ENCODE measurements around the gene STK32B.
"Not testable (repeated sequence)": the region's sequence is repeated elsewhere in the genome, so short reads cannot be mapped to it uniquely, and the experiment has no call there.

Gene STK32B

DNA sequence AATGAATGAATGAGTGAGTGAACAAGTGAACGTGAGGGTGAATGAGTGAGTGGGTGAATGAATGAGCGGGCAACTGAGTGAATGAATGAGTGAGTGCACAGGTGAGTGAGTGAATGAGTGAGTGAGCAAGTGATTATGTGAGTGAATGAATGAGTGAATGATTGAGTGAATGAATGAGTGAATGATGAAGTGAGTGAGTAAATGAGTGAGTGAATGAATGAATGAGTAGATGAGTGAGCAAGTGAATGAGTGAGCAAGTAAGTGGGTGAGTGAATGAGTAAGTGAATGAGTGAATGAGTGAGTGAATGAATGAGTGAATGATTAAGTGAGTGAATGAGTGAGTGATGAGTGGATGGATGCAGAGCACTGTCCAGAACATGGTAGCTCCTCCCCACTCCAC lies 205.8 kb downstream of the STK32B start:
- H3K27me3 ChIP-seq (ENCODE audit: control insufficient read depth, insufficient read depth, low read length): no peaks in the 10 kb centered on the region
- H3K4me1 ChIP-seq (ENCODE audit: control insufficient read depth, insufficient read depth, low read length): no peaks in the 10 kb centered on the region
- H3K9ac ChIP-seq (ENCODE audit: low read depth, low read length): no peak overlapping the region
- H3K9me3 ChIP-seq (ENCODE audit: control insufficient read depth, insufficient read depth, low read length): no peaks in the 10 kb centered on the region
- no peaks in the 10 kb centered on the region for H3K36me3 ChIP-seq (ENCODE audit: control insufficient read depth, insufficient read depth, low read length)
- no peak overlapping the region for H3K4me3 ChIP-seq (ENCODE audit: low read depth, low read length)

DNA sequence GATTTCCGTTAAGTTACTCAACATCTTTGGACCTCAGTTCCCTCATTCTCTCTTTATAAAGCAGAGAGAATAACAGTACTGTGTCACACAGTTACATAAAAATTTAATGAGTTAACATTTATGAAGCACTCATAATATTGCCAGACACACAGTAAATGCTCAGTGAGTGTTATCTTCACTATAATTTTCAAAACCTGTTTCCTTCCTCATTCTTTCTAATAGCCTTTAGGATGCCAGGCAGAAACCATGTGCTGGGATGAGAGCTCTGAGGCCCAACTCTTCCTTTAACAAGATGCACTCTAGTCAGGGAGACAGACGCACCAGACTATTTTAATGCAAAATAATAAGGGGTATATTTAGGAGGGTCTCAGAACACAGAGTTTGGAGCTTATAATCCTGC lies 208.2 kb downstream of the STK32B start:
- no peak overlapping the region for H3K4me3 ChIP-seq (ENCODE audit: low read depth, low read length)
- H3K4me1 ChIP-seq (ENCODE audit: control insufficient read depth, insufficient read depth, low read length): no peaks in the 10 kb centered on the region
- no peaks in the 10 kb centered on the region for H3K27me3 ChIP-seq (ENCODE audit: control insufficient read depth, insufficient read depth, low read length)
- no peaks in the 10 kb centered on the region for H3K36me3 ChIP-seq (ENCODE audit: control insufficient read depth, insufficient read depth, low read length)
- no peak overlapping the region for H3K9ac ChIP-seq (ENCODE audit: low read depth, low read length)
- H3K9me3 ChIP-seq (ENCODE audit: control insufficient read depth, insufficient read depth, low read length): no peaks in the 10 kb centered on the region

DNA sequence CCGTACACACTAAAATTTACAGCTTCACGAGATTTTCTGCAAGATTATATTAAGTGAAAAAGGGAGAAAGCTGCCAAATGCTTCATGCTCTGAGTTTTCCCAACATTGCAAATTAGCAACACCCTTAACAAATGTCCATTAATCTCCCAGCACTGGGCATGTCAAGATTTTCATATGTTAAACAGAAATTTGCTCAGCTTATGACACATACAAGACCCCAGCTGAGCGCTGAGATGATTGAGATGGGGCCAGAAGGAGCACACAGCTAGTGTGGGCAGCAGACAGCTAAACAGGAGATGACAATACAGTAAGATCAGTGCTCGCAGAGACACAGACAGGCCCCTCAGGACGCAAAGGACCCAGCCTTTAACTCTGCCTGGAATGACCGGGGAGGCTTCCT lies 208.8 kb downstream of the STK32B start:
- Histone ChIP-seq H3K4me3 (ENCODE audit: low read depth, low read length) (no peak overlapping the region), H3K36me3 (ENCODE audit: control insufficient read depth, insufficient read depth, low read length) (no peaks in the 10 kb centered on the region), H3K9ac (ENCODE audit: low read depth, low read length) (no peak overlapping the region), H3K9me3 (ENCODE audit: control insufficient read depth, insufficient read depth, low read length) (no peaks in the 10 kb centered on the region), H3K4me1 (ENCODE audit: control insufficient read depth, insufficient read depth, low read length) (no peaks in the 10 kb centered on the region), H3K27me3 (ENCODE audit: control insufficient read depth, insufficient read depth, low read length) (no peaks in the 10 kb centered on the region)

DNA sequence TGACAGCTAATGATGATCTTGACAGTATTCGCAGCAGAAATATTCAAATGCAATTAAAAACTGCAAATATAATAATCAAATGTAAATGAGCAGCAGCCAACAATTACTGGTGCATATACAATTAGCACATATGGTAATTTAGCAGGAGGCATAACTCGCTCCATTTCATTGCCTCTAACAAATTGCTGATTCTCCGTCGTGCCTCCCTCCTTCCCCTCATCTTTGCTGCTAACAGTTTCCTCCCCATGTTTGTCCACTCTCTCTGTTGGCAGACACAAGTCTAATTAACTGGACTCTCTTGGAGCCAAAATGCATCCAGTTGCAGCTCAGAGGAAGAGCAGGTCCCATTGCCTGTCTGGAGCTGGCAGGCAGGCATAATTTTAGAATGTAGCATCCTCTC lies 210.6 kb downstream of the STK32B start:
- Histone ChIP-seq H3K9ac (ENCODE audit: low read depth, low read length) (no peak overlapping the region), H3K27me3 (ENCODE audit: control insufficient read depth, insufficient read depth, low read length) (no peaks in the 10 kb centered on the region), H3K4me3 (ENCODE audit: low read depth, low read length) (no peak overlapping the region), H3K9me3 (ENCODE audit: control insufficient read depth, insufficient read depth, low read length) (no peaks in the 10 kb centered on the region), H3K4me1 (ENCODE audit: control insufficient read depth, insufficient read depth, low read length) (no peaks in the 10 kb centered on the region), H3K36me3 (ENCODE audit: control insufficient read depth, insufficient read depth, low read length) (no peaks in the 10 kb centered on the region)

DNA sequence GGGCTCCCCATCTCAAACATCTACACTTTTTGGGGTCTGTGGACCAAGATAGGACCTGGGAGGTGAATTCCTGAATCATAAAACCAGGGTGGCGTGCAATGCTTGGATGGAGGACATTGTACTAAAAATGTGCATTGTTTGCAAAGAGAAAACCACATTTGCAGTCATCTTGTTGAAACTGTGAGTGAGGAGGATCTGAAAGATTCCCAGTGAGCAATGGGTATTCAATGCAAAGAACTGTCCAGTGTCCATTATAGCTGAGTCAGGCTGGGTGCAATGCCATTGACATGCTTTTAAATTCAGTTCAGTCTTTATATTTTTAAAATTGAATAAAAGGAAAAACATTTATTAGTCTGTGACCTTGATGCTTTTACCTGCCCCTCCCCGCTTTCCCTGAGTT lies 215.7 kb downstream of the STK32B start:
- Histone ChIP-seq H3K9me3 (ENCODE audit: control insufficient read depth, insufficient read depth, low read length) (no peaks in the 10 kb centered on the region), H3K9ac (ENCODE audit: low read depth, low read length) (no peak overlapping the region), H3K36me3 (ENCODE audit: control insufficient read depth, insufficient read depth, low read length) (no peaks in the 10 kb centered on the region), H3K4me3 (ENCODE audit: low read depth, low read length) (no peak overlapping the region), H3K27me3 (ENCODE audit: control insufficient read depth, insufficient read depth, low read length) (no peaks in the 10 kb centered on the region), H3K4me1 (ENCODE audit: control insufficient read depth, insufficient read depth, low read length) (no peaks in the 10 kb centered on the region)

DNA sequence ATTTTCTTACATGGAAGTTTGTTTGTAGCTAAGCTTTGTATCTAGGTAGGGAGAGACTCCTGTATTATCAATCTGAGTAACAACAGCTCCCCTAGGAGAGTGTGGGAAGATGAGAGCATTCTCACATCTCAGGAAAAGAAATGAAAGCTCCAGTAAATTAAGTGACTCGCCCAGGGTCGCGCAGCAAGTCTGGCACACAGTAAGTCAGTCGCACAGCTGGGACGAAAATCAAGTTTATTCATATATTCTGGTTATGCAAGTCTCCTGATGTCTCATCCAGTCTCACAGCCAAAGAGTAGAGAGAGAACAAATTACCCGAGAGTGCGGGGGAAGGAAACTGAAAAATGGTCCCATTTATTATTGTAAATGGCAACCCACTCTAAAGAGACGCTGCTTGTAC lies 216.1 kb downstream of the STK32B start:
- H3K27me3 ChIP-seq (ENCODE audit: control insufficient read depth, insufficient read depth, low read length): no peaks in the 10 kb centered on the region
- no peak overlapping the region for H3K4me3 ChIP-seq (ENCODE audit: low read depth, low read length)
- no peak overlapping the region for H3K9ac ChIP-seq (ENCODE audit: low read depth, low read length)
- no peaks in the 10 kb centered on the region for H3K4me1 ChIP-seq (ENCODE audit: control insufficient read depth, insufficient read depth, low read length)
- H3K9me3 ChIP-seq (ENCODE audit: control insufficient read depth, insufficient read depth, low read length): no peaks in the 10 kb centered on the region
- H3K36me3 ChIP-seq (ENCODE audit: control insufficient read depth, insufficient read depth, low read length): no peaks in the 10 kb centered on the region

DNA sequence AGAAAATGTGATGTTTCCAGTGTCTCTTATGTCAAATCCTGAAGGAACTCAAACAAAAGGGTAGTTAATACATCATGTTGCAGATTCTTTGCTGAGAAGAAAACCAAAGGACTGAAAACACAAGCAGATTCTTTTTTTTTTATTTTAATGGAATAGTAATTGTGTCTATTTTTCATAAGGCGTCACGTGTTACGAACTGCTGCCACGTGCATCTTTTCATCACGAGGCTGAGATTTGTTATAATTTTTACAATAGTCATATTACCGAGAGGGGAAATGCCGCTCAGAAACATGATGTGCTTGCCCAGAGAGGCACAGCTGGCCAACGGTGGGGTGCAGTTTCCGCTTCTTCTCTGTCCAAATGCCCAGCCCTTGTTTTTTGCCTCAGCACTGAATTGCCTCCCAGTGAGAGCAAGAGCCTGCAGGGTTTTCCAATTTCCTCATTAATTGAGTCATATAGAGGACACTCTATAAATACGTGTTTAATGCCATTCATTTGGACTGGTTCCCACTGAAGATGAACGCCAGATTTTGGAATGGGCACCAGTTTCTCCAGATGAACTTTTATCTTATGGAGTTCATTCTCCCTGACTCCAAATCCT lies 225.3 kb downstream of the STK32B start:
- H3K36me3 ChIP-seq (ENCODE audit: control insufficient read depth, insufficient read depth, low read length): no peaks in the 10 kb centered on the region
- H3K4me3 ChIP-seq (ENCODE audit: low read depth, low read length): no peak overlapping the region
- no peaks in the 10 kb centered on the region for H3K9me3 ChIP-seq (ENCODE audit: control insufficient read depth, insufficient read depth, low read length)
- no peak overlapping the region for H3K9ac ChIP-seq (ENCODE audit: low read depth, low read length)
- no peaks in the 10 kb centered on the region for H3K27me3 ChIP-seq (ENCODE audit: control insufficient read depth, insufficient read depth, low read length)
- H3K4me1 ChIP-seq (ENCODE audit: control insufficient read depth, insufficient read depth, low read length): no peaks in the 10 kb centered on the region

DNA sequence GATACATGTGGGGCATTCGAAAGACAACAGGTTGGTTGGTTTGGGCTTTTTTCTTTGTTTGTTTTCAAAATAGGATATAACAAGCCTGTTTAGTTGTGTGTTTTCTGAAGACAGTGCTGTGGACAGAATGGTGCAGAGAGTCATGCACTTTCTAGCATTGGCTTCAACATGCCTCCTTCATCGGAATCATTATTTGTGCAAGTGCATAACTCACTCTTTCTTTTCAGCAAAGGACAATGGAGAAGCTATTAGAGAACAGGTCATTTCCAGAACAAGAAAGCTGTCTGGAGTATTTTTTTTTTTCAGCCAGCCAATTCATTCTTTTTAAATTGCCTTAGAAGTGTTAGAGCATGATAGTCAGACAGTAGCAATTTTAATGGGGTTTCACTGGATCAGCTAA lies 225.8 kb downstream of the STK32B start:
- no peak overlapping the region for H3K9ac ChIP-seq (ENCODE audit: low read depth, low read length)
- H3K36me3 ChIP-seq (ENCODE audit: control insufficient read depth, insufficient read depth, low read length): no peaks in the 10 kb centered on the region
- H3K4me1 ChIP-seq (ENCODE audit: control insufficient read depth, insufficient read depth, low read length): no peaks in the 10 kb centered on the region
- H3K4me3 ChIP-seq (ENCODE audit: low read depth, low read length): no peak overlapping the region
- no peaks in the 10 kb centered on the region for H3K27me3 ChIP-seq (ENCODE audit: control insufficient read depth, insufficient read depth, low read length)
- H3K9me3 ChIP-seq (ENCODE audit: control insufficient read depth, insufficient read depth, low read length): no peaks in the 10 kb centered on the region

DNA sequence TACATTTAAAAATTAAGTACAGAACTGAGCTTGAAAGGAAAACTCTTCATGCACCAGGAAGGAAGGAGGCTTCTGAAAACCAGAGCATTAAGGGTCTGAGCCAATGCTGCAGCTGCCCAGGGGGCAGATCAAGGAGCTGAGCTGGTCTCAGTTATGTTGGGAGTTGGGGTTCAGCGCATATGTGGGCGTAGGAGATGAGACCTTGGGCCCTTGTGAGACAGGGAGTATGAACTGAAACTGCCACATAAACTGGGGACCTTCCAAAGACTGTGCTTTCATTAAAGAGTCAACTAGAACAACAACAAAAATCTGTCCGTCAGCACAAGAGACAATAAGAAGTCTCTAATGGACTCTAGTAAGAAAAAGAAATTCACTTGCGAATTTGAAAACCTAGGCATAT lies 226.9 kb downstream of the STK32B start:
- no peaks in the 10 kb centered on the region for H3K36me3 ChIP-seq (ENCODE audit: control insufficient read depth, insufficient read depth, low read length)
- H3K27me3 ChIP-seq (ENCODE audit: control insufficient read depth, insufficient read depth, low read length): no peaks in the 10 kb centered on the region
- no peak overlapping the region for H3K9ac ChIP-seq (ENCODE audit: low read depth, low read length)
- H3K9me3 ChIP-seq (ENCODE audit: control insufficient read depth, insufficient read depth, low read length): no peaks in the 10 kb centered on the region
- no peak overlapping the region for H3K4me3 ChIP-seq (ENCODE audit: low read depth, low read length)
- no peaks in the 10 kb centered on the region for H3K4me1 ChIP-seq (ENCODE audit: control insufficient read depth, insufficient read depth, low read length)

DNA sequence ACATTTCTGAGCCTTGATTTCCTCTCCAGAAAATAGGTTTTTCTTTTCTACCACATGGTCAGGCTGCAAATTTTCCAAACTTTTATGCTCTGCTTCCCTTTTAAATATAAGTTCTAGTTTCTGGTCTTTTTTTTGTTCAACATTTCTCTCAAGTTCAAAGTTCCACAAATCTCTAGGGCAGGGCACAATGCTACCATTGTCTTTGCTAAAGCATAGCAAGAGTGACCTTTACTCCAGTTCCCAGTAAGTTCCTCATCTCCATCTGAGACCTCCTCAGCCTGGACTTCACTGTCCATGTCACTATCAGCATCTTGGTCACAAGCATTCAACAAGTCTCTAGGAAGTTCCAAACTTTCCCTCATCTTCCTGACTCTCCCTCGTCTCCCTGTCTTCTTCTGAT lies 228.8 kb downstream of the STK32B start:
- H3K4me3 ChIP-seq (ENCODE audit: low read depth, low read length); H3K9ac ChIP-seq (ENCODE audit: low read depth, low read length); H3K36me3 ChIP-seq (ENCODE audit: control insufficient read depth, insufficient read depth, low read length); H3K4me1 ChIP-seq (ENCODE audit: control insufficient read depth, insufficient read depth, low read length); H3K27me3 ChIP-seq (ENCODE audit: control insufficient read depth, insufficient read depth, low read length); H3K9me3 ChIP-seq (ENCODE audit: control insufficient read depth, insufficient read depth, low read length): not testable (repeated sequence)

DNA sequence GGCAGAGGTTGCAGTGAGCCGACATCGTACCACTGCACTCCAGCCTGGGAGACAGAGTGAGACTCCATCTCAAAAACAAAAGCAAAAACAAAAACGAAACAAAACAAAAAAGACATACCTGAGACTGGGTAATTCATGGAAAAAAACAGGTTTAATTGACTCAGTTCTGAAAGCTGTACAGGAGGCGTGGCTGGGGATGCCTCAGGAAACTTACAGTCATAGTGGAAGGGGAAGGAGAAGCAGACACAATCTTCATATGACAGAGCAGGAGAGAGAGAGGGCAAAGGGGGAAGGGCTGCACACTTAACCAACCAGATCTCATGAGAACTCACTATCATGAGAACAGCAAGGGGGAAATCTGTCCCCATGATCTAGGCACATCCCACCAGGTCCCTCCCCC lies 229.5 kb downstream of the STK32B start:
- no peaks in the 10 kb centered on the region for H3K4me1 ChIP-seq (ENCODE audit: control insufficient read depth, insufficient read depth, low read length)
- H3K36me3 ChIP-seq (ENCODE audit: control insufficient read depth, insufficient read depth, low read length): no peaks in the 10 kb centered on the region

DNA sequence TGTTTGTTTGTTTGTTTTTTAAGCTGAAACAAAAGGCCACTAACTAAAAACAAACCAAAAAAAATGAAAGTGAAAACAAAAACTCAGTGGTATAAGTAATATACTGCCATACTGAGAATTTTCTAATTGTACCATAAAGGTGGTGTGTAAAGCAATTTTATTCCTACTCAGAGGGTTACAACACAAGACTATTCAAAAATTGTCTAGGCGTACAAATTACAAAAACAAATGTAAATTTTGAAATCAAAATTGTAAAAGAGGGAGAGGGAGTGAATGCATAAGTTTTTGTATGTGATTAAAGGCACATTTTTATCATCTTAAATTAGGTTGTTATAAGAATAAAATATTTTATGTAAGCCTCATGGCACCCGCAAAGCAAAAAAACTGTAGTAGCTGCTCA lies 232.6 kb downstream of the STK32B start:
- Histone ChIP-seq H3K4me3 (ENCODE audit: low read depth, low read length) (no peak overlapping the region), H3K9me3 (ENCODE audit: control insufficient read depth, insufficient read depth, low read length) (no peaks in the 10 kb centered on the region), H3K27me3 (ENCODE audit: control insufficient read depth, insufficient read depth, low read length) (no peaks in the 10 kb centered on the region), H3K4me1 (ENCODE audit: control insufficient read depth, insufficient read depth, low read length) (no peaks in the 10 kb centered on the region), H3K9ac (ENCODE audit: low read depth, low read length) (no peak overlapping the region), H3K36me3 (ENCODE audit: control insufficient read depth, insufficient read depth, low read length) (no peaks in the 10 kb centered on the region)

More for the DNA sequence above, 229.5 kb downstream of the STK32B start:
- no peaks in the 10 kb centered on the region for H3K27me3 ChIP-seq (ENCODE audit: control insufficient read depth, insufficient read depth, low read length)
- H3K9ac ChIP-seq (ENCODE audit: low read depth, low read length): no peak overlapping the region
- no peak overlapping the region for H3K4me3 ChIP-seq (ENCODE audit: low read depth, low read length)
- H3K9me3 ChIP-seq (ENCODE audit: control insufficient read depth, insufficient read depth, low read length): no peaks in the 10 kb centered on the region

DNA sequence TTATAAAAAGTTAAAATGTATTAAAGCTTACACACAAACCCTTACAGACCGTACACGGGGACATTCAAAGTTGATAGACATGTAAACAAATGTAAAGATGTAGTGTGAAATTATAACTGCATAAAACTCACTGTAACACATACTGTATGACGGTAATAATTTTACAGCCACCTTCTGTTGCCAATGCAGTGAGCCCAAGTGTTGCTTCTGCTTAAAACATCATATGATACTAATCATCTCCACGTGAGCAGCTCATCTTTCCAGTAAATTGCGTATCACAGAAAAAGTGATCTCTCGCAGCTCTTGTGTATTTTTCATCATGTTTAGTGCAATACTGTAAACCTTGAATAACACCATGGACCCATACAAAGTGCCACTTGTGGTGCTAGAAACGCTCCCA lies 233.2 kb downstream of the STK32B start:
- no peaks in the 10 kb centered on the region for H3K4me1 ChIP-seq (ENCODE audit: control insufficient read depth, insufficient read depth, low read length)
- no peak overlapping the region for H3K9ac ChIP-seq (ENCODE audit: low read depth, low read length)
- H3K36me3 ChIP-seq (ENCODE audit: control insufficient read depth, insufficient read depth, low read length): no peaks in the 10 kb centered on the region
- no peaks in the 10 kb centered on the region for H3K9me3 ChIP-seq (ENCODE audit: control insufficient read depth, insufficient read depth, low read length)
- no peaks in the 10 kb centered on the region for H3K27me3 ChIP-seq (ENCODE audit: control insufficient read depth, insufficient read depth, low read length)
- H3K4me3 ChIP-seq (ENCODE audit: low read depth, low read length): no peak overlapping the region

Data from iPS-15b (cell line).